ENCODE measurements around the gene KRTAP6-3.

- TF ChIP-seq CTCF (IDR thresholded peaks at IDR 0.05) (no peak), POLR2A (IDR thresholded peaks at IDR 0.05) (no peak)
Observed at GRCh38 chr21:30613836-30614235, 21.6 kb downstream of the KRTAP6-3 start, which contains the start of gene KRTAP6-1.
